LNCaP clone FGC (cell line): ENCODE results near the gene BCOR.

Source experiments
- DNase-seq: peaks from one replicate; pipeline ENCODE4 v3.0.0-alpha.2; 2011; ENCODE audit warnings: low read depth
- H3K4me3 ChIP-seq: 2 replicates; pipeline ENCODE4 v1.5.1; 2011; ENCODE audit warnings: mild to moderate bottlenecking, low read depth, low read length, control low read depth
- CTCF ChIP-seq: IDR thresholded peaks from 2 replicates; pipeline ENCODE4 v1.5.1; 2012; ENCODE audit warnings: mild to moderate bottlenecking; ENCODE audit not compliant: control insufficient read depth, insufficient read depth; ENCODE audit errors: extremely low read depth

BCOR gene

GRCh38 chrX:40078489-40079227 lies 19.1 kb downstream of the BCOR start:
- no peak for TF ChIP-seq CTCF
- no peak overlapping the region for H3K4me3 ChIP-seq
- DNase-seq = no peak

GRCh38 chrX:40077906-40078305 lies 19.9 kb downstream of the BCOR start:
- H3K4me3 ChIP-seq = no peak overlapping the region
- DNase-seq = no peak
- no peak for TF ChIP-seq CTCF

GRCh38 chrX:40076750-40077575 lies 20.8 kb downstream of the BCOR start:
- DNase-seq = no peak
- no peak for TF ChIP-seq CTCF

GRCh38 chrX:40074959-40075332 lies 22.8 kb downstream of the BCOR start:
- DNase-seq = no peak
- TF ChIP-seq CTCF = no peak
- H3K4me3 ChIP-seq = no peak overlapping the region

More at GRCh38 chrX:40076750-40077575, 20.8 kb downstream of the BCOR start:
- no peak overlapping the region for H3K4me3 ChIP-seq

GRCh38 chrX:40074080-40074958 lies 23.4 kb downstream of the BCOR start:
- H3K4me3 ChIP-seq = no peak overlapping the region
- no peak for TF ChIP-seq CTCF
- DNase-seq = no peak

GRCh38 chrX:40073439-40074054 lies 24.2 kb downstream of the BCOR start:
- DNase-seq = no peak
- H3K4me3 ChIP-seq = no peak overlapping the region
- TF ChIP-seq CTCF = no peak
